HG02798 (cell line): ENCODE results near the gene PCIF1.
"Not testable (repeated sequence)": the region's sequence is repeated elsewhere in the genome, so short reads cannot be mapped to it uniquely, and the experiment has no call there.

Experiments used
- ATAC-seq: cut with Tn5 transposase; IDR thresholded peaks from one replicate; pipeline ENCODE4 v1.9.1; 2021; ENCODE audit warnings: mild to moderate bottlenecking; ENCODE audit not compliant: unreplicated experiment, poor library complexity

PCIF1 gene

GRCh38 chr20:45985573-45985972, 51.1 kb downstream of the PCIF1 start:
- ATAC-seq, result no peak

- no peak for ATAC-seq
Measured at GRCh38 chr20:45987108-45987780, 52.8 kb downstream of the PCIF1 start.

GRCh38 chr20:45988830-45989229, 54.3 kb downstream of the PCIF1 start:
- not testable (repeated sequence) for ATAC-seq

GRCh38 chr20:45991616-45992015, 57.1 kb downstream of the PCIF1 start:
- ATAC-seq, result no peak

GRCh38 chr20:45993197-45993951, 58.9 kb downstream of the PCIF1 start:
- no peak for ATAC-seq

GRCh38 chr20:45994761-45995493, 60.4 kb downstream of the PCIF1 start:
- no peak for ATAC-seq

- ATAC-seq, result not testable (repeated sequence)
Measured at GRCh38 chr20:45995495-45996097, 61.1 kb downstream of the PCIF1 start.

GRCh38 chr20:45997187-45997586, 62.7 kb downstream of the PCIF1 start:
- no peak for ATAC-seq
